HepG2 (cell line): ENCODE data around the gene PKLR. TPM values are rescaled to one million over a fixed set of nuclear protein-coding genes. Genes with fewer than 3 reads are reported as not detected.
A peak's percentile ranks its signal among the peaks of the same experiment; 100 is the strongest.

Experiments used
- ATF1 ChIP-seq: IDR thresholded peaks from 2 replicates; pipeline ENCODE4 v1.6.1; 2016; ENCODE audit warnings: mild to moderate bottlenecking, control low read depth
- ATM ChIP-seq: fragments of 450-650 bp; IDR thresholded peaks from 2 replicates; pipeline ENCODE4 v1.7.1; 2017; ENCODE audit warnings: mild to moderate bottlenecking, borderline replicate concordance
- CHD2 ChIP-seq: IDR thresholded peaks from 2 replicates; pipeline ENCODE4 v1.6.1; 2011; ENCODE audit warnings: low read depth, low read length, improper control_type of control experiment
- DDIT3 ChIP-seq: sonication (generic); formaldehyde crosslinking; IDR thresholded peaks from 2 replicates; pipeline ENCODE4 v1.4.0; 2020; ENCODE audit warnings: mild to moderate bottlenecking, missing genetic modification reagents
- DR1 ChIP-seq: sonication (generic); formaldehyde crosslinking; IDR thresholded peaks from 2 replicates; pipeline ENCODE4 v1.8.0; 2021; ENCODE audit warnings: mild to moderate bottlenecking, missing genetic modification reagents, inconsistent platforms
- HCFC1 ChIP-seq: fragments of 150-350 bp; IDR thresholded peaks from 2 replicates; pipeline ENCODE4 v1.6.1; 2014; ENCODE audit warnings: low read depth, low read length
- IKZF1 ChIP-seq: fragments of 450-650 bp; IDR thresholded peaks from 2 replicates; pipeline ENCODE4 v1.7.1; 2016
- IKZF5 ChIP-seq: IDR thresholded peaks from 2 replicates; pipeline ENCODE4 v1.6.1; 2018; ENCODE audit warnings: missing genetic modification reagents, mild to moderate bottlenecking, missing compliant biosample characterization
- JDP2 ChIP-seq: sonication (generic); formaldehyde crosslinking; IDR thresholded peaks from 2 replicates; pipeline ENCODE4 v1.8.1; 2022; ENCODE audit warnings: missing genetic modification reagents, borderline replicate concordance
- MAZ ChIP-seq, 2 experiments: sonication (generic) in 1 of 2; formaldehyde crosslinking in 1 of 2; IDR thresholded peaks; 2 replicates each; pipeline versions ENCODE4 v1.5.0 to v1.6.1; 2012 to 2020; ENCODE audit warnings: low read depth in 2 of 2, mild to moderate bottlenecking in 2 of 2, borderline replicate concordance in 1 of 2, improper control_type of control experiment in 1 of 2, low read length in 1 of 2, missing genetic modification reagents in 1 of 2, moderate library complexity in 1 of 2
- MEIS2 ChIP-seq: sonication (generic); formaldehyde crosslinking; IDR thresholded peaks from 2 replicates; pipeline ENCODE4 v1.9.0; 2021; ENCODE audit warnings: mild to moderate bottlenecking, missing genetic modification reagents
- NCOA1 ChIP-seq: sonication (generic); formaldehyde crosslinking; IDR thresholded peaks from 2 replicates; pipeline ENCODE4 v1.9.0; 2021; ENCODE audit warnings: missing genetic modification reagents
- NFATC3 ChIP-seq: sonication (generic); formaldehyde crosslinking; IDR thresholded peaks from 2 replicates; pipeline ENCODE4 v1.5.1; 2020; ENCODE audit warnings: mild to moderate bottlenecking, missing genetic modification reagents
- NKX3-1 ChIP-seq: sonication (generic); formaldehyde crosslinking; IDR thresholded peaks from 2 replicates; pipeline ENCODE4 v1.5.0; 2020; ENCODE audit warnings: missing genetic modification reagents
- RBM22 ChIP-seq: fragments of 200-400 bp; formaldehyde crosslinking; optimal IDR thresholded peaks from 2 replicates; pipeline ENCODE3; 2017; ENCODE audit warnings: mild to moderate bottlenecking, low read length, moderate library complexity
- SMC3 ChIP-seq: IDR thresholded peaks from 2 replicates; pipeline ENCODE4 v1.6.1; 2011; ENCODE audit warnings: low read length, improper control_type of control experiment
- SRF ChIP-seq: IDR thresholded peaks from 2 replicates; pipeline ENCODE4 v1.6.1; 2011; ENCODE audit warnings: mild to moderate bottlenecking, low read depth, low read length, moderate library complexity
- SRSF4 ChIP-seq: fragments of 200-400 bp; formaldehyde crosslinking; IDR thresholded peaks from one replicate; pipeline ENCODE4 v1.6.1; 2018; ENCODE audit warnings: mild to moderate bottlenecking, low read depth, low read length, moderate library complexity; ENCODE audit not compliant: poor library complexity, severe bottlenecking
- SSRP1 ChIP-seq: IDR thresholded peaks from 2 replicates; pipeline ENCODE4 v1.6.1; 2016; ENCODE audit warnings: control low read depth
- YEATS2 ChIP-seq: sonication (generic); formaldehyde crosslinking; IDR thresholded peaks from 2 replicates; pipeline ENCODE4 v1.4.0; 2020; ENCODE audit warnings: missing genetic modification reagents, borderline replicate concordance
- ZNF101 ChIP-seq: sonication (generic); formaldehyde crosslinking; IDR thresholded peaks from 2 replicates; pipeline ENCODE4 v1.4.0; 2020; ENCODE audit warnings: mild to moderate bottlenecking, low read depth, missing genetic modification reagents, borderline replicate concordance
- ZNF225 ChIP-seq: sonication (generic); formaldehyde crosslinking; IDR thresholded peaks from 2 replicates; pipeline ENCODE4 v1.4.0; 2020; ENCODE audit warnings: mild to moderate bottlenecking, missing genetic modification reagents
- ZNF256 ChIP-seq: sonication (generic); formaldehyde crosslinking; conservative IDR thresholded peaks from 2 replicates; pipeline ENCODE4 v1.4.0; 2020; ENCODE audit warnings: missing genetic modification reagents
- ZNF431 ChIP-seq: sonication (generic); formaldehyde crosslinking; IDR thresholded peaks from 2 replicates; pipeline ENCODE4 v1.9.0; 2022; ENCODE audit warnings: missing genetic modification reagents, low read depth, mild to moderate bottlenecking, borderline replicate concordance
- ZNF513 ChIP-seq: sonication (generic); formaldehyde crosslinking; conservative IDR thresholded peaks from 2 replicates; pipeline ENCODE4 v1.5.0; 2020; ENCODE audit warnings: missing genetic modification reagents
- ZNF614 ChIP-seq: IDR thresholded peaks from 2 replicates; pipeline ENCODE4 v1.6.1; 2018; ENCODE audit warnings: missing biosample characterization, missing genetic modification reagents, inconsistent platforms, borderline replicate concordance
- ZNF772 ChIP-seq: sonication (generic); formaldehyde crosslinking; IDR thresholded peaks from 2 replicates; pipeline ENCODE4 v1.5.0; 2020; ENCODE audit warnings: mild to moderate bottlenecking, missing genetic modification reagents
- polyA plus RNA-seq, 8 experiments: library from polyadenylated mRNA; depleted of rRNA in 3 of 8; stranded (reverse) in 7 of 8; unstranded in 1 of 8; fragments of >200 nt; fragmentation: Illumina TruSeq in 4 of 8; extraction: Trizol in 4 of 8; gene quantifications; 2 replicates each; pipeline versions ENCODE4 v1.2.1 to v1.2.3, GENCODE V29; 2011 to 2016; ENCODE audit warnings: low read depth in 4 of 8, missing spikeins in 1 of 8, mixed read lengths in 1 of 8; ENCODE audit not compliant: insufficient read depth in 1 of 8
- total RNA-seq, 5 experiments: library from RNA; depleted of rRNA; stranded (reverse); fragments of >200 nt; fragmentation: Illumina TruSeq; extraction: Trizol; gene quantifications; 2 replicates each; pipeline ENCODE4 v1.2.3, GENCODE V29; 2016; ENCODE audit warnings: low read depth in 1 of 5
- TF ChIP-seq, protein P1 (sequence below): sonication (generic); formaldehyde crosslinking; IDR thresholded peaks from 2 replicates; pipeline ENCODE4 v1.4.0; 2020; ENCODE audit warnings: missing genetic modification reagents

Gene PKLR
- total and polyA plus RNA-seq, 2 of the 13 experiments (the other 11 are each of a cell fraction or from before 2014, with no cell fraction given) = 10.3 to 29.3 TPM

DNA sequence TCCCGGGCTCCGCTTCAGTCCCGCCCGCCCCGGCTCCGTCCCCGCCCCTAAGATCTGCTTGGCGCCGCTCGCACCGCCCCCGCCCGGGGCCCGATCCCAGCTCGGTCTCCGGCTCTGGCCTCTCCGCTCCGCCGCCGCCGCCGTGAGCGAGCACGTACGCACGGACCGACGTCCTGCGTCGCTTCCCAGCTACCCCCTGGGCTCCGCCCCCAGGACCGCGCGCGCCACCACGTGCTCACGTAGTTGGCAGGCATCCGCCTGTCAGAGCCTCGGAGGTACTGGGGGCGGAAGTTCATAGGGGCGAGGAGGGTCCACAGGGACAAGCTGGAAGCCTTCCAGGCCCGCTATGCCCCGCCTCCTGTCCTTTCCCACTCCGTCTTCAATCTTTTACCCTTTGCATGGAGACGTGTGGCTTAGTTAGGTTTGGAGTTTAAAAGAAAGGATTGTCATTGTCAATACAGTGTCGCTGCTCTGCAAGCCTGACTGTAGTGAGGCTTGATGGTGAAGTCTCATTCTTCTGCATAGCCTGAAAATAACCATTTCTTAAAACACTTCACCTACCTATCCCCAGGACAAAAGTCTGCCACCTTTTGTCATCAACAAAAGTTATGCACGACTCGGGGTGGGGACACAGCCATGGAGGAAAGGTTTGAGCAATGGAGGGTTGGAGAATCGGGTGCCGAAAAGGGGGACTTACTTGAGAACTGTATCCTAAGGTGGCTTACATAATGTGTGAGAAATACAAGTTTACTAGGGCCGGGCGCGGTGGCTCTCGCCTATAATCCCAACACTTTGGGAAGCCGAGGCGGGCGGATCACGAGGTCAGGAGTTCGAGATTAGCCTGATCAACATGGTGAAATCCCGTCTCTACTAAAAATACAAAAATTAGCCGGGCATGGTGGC, 27.6 kb downstream of the PKLR start, which contains the start of gene CLK2 (continued):
- no peak for TF ChIP-seq DDIT3
- no peak for TF ChIP-seq ZNF513 (CRISPR knock-in tag)
- no peak for TF ChIP-seq NFATC3 (CRISPR knock-in tag)
- TF ChIP-seq ZNF431 (CRISPR knock-in tag) = no peak
- peak; percentile 44; the same call in 1 of the 2 replicates for TF ChIP-seq ATF1
- TF ChIP-seq SSRP1 (CRISPR knock-in tag) = no peak
- 0 out of 2 replicates have a peak, but pooled peaks have one; percentile 40 for TF ChIP-seq MAZ (IDR thresholded peaks at IDR 0.05; ENCODE audit: borderline replicate concordance, low read depth, low read length)
- TF ChIP-seq MAZ (CRISPR knock-in tag; IDR thresholded peaks at IDR 0.05; ENCODE audit: low read depth) = peak; percentile 75
- TF ChIP-seq ZNF614 = peak; percentile 62; the same call in 1 of the 2 replicates
- TF ChIP-seq ZNF101 (CRISPR knock-in tag) = no peak
- TF ChIP-seq RBM22 = no peak
- TF ChIP-seq ZNF256 = no peak
- TF ChIP-seq MEIS2 (CRISPR knock-in tag) = peak; percentile 78; the same call in 1 of the 2 replicates
- 0 out of 2 replicates have a peak, but pooled peaks have one; percentile 36 for TF ChIP-seq HCFC1
- TF ChIP-seq SRSF4 = no peak
- 0 out of 2 replicates have a peak, but pooled peaks have one; percentile 66 for TF ChIP-seq DR1 (CRISPR knock-in tag)
- TF ChIP-seq JDP2 (CRISPR knock-in tag) = no peak
- TF ChIP-seq YEATS2 = peak; percentile 96
- TF ChIP-seq CHD2 = no peak
- no peak for TF ChIP-seq ATM
- TF ChIP-seq SRF = no peak
- no peak for TF ChIP-seq ZNF225 (CRISPR knock-in tag)
- no peak for TF ChIP-seq NKX3-1 (CRISPR knock-in tag)
- TF ChIP-seq NCOA1 (CRISPR knock-in tag) = no peak
- TF ChIP-seq, protein P1, sequence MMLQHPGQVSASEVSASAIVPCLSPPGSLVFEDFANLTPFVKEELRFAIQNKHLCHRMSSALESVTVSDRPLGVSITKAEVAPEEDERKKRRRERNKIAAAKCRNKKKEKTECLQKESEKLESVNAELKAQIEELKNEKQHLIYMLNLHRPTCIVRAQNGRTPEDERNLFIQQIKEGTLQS = no peak
- TF ChIP-seq IKZF1 = no peak
- peak; percentile 74 for TF ChIP-seq IKZF5 (CRISPR knock-in tag)
- TF ChIP-seq SMC3 = no peak
- peak; percentile 88; the same call in 1 of the 2 replicates for TF ChIP-seq ZNF772 (CRISPR knock-in tag)
